ENCODE results near the gene IFI6.
"Not testable (repeated sequence)": the region's sequence is repeated elsewhere in the genome, so short reads cannot be mapped to it uniquely, and the experiment has no call there.

IFI6 gene

DNA sequence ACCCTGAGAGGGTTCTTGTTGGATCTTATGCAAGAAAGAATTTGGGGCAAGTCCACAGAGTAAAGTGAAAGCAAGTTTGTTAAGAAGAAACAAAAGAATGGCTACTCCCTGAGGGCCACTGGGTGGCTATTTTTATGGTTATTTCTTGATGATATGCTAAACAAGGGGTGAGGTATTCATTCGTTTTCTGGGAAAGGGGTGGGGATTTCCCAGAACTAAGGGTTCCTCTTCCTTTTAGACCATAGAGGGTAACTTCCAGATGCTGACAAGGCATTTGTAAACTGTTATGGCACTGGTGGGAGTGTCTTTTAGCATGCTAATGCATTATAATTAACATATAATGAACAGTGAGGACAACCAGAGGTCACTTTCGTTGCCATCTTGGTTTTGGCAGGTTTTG lies 18.2 kb upstream of the IFI6 start:
- WGBS, 2 experiments, result 62 to 73% methylated on average over 2 of the region's 2 CpGs
- no peaks in the 10 kb centered on the region for H3K27me3 ChIP-seq (ENCODE audit: control insufficient read depth, insufficient read depth, low read length, poor library complexity, severe bottlenecking)
- H3K36me3 ChIP-seq (ENCODE audit: control insufficient read depth, insufficient read depth, low read length), result no peaks in the 10 kb centered on the region
- H3K9me3 ChIP-seq (ENCODE audit: control insufficient read depth, low read length), result no peaks in the 10 kb centered on the region
- H3K4me3 ChIP-seq (ENCODE audit: insufficient read depth, low read depth, low read length), result no peak overlapping the region
- H3K4me1 ChIP-seq (ENCODE audit: control insufficient read depth, insufficient read depth, low read length), result no peaks in the 10 kb centered on the region
- H3K27ac ChIP-seq (ENCODE audit: insufficient read depth, low read depth, low read length, poor library complexity, severe bottlenecking), result no peak overlapping the region

DNA sequence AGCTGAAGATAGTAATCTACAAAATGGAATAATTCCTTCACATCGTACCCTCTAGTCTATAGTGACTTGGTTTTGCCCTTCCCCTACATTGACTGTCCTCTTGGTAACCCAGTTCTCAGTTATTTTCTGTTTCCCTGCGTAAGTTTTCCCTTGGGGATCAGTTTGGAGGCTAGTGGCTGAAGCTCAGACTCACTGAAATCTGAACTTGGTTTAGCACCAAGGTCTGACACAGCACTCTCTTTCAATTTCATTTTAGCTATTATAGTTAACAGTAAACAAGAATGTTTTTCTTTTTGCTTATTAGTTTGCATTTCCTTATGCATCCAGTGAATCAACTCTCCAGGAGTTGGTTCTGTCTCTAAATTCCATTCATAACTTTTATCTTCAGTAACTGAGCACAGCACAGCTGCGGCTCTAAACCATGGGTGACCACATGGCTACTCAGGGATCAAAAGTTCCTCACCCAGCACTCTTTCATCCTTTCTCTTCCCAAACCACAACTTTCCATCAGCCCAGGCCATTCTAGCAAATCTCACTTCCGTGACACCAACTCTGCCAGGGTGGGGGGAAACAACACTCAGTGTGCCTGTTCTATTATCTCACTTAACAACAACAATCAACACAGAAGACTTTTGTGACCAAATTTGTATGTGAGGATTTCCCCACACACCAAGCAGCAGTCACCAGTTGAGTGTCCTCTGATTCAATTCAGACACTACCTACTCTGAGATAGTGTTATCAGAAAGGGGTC lies 17.6 kb upstream of the IFI6 start:
- Histone ChIP-seq H3K9me3 (ENCODE audit: control insufficient read depth, low read length) (no peaks in the 10 kb centered on the region), H3K36me3 (ENCODE audit: control insufficient read depth, insufficient read depth, low read length) (no peaks in the 10 kb centered on the region), H3K4me1 (ENCODE audit: control insufficient read depth, insufficient read depth, low read length) (no peaks in the 10 kb centered on the region), H3K27ac (ENCODE audit: insufficient read depth, low read depth, low read length, poor library complexity, severe bottlenecking) (no peak overlapping the region), H3K27me3 (ENCODE audit: control insufficient read depth, insufficient read depth, low read length, poor library complexity, severe bottlenecking) (no peaks in the 10 kb centered on the region), H3K4me3 (ENCODE audit: insufficient read depth, low read depth, low read length) (no peak overlapping the region)
- WGBS, 2 experiments, result 91% methylated on average over 4 of the region's 4 CpGs

DNA sequence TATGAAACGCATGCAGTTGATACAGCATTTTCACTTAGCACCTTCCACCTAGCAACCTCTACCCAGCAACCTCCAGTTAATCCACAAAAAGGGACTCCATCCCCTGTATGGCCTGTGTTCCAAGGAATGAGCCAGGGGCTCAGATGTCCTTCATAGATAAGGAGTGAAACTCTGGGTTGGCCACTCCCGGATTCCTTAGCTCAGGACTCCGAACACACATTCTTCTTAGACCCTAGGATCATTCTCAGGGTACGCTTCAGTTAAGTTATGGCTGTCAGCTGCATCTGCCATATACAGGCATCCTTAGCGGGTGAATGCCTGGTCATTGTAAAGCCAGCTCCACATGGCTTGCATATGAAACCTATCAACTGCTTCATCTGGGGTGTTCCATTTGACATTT lies 15.9 kb upstream of the IFI6 start:
- no peaks in the 10 kb centered on the region for H3K9me3 ChIP-seq (ENCODE audit: control insufficient read depth, low read length)
- no peaks in the 10 kb centered on the region for H3K36me3 ChIP-seq (ENCODE audit: control insufficient read depth, insufficient read depth, low read length)
- H3K27ac ChIP-seq (ENCODE audit: insufficient read depth, low read depth, low read length, poor library complexity, severe bottlenecking), result no peak overlapping the region
- H3K4me3 ChIP-seq (ENCODE audit: insufficient read depth, low read depth, low read length), result no peak overlapping the region
- 93 to 96% methylated on average over 5 of the region's 5 CpGs for WGBS, 2 experiments
- no peaks in the 10 kb centered on the region for H3K27me3 ChIP-seq (ENCODE audit: control insufficient read depth, insufficient read depth, low read length, poor library complexity, severe bottlenecking)
- H3K4me1 ChIP-seq (ENCODE audit: control insufficient read depth, insufficient read depth, low read length), result no peaks in the 10 kb centered on the region

DNA sequence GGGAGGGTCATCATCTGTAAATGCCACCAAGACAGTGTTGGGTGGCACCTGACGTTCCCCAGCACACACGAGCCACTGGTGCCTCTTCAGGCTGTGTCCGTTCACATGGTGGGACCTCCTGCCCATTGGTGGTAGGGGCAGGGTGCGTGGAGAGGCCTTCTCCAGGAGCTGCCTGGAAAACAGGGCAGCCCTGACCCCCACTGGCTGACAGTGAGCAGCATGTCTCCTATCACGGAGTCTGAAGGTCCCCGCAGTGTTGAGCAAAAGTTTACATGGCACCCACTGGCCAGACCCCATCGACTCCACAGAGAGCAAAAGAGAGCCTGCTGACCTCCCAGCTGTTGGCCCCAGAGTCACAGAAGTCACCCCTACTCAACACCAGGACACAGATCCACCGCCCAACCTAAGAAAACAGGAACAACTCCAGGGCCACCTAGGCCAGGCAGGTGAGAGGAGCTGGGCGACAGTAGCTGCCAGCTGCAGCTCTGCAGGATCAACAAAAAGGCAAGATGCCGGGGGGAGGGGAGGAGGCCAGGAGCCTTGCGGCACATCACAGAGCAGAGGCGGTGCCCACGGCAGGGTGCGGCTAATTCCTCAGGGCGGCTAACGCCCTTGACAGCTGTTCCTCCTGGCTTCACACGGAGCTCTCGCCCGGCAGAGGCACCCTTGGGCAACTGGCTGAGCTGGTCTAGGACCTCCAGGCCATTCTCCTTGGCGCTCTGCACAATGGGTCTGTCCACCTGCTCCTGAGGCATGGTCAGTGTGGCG lies 14.4 kb upstream of the IFI6 start:
- no peak overlapping the region for H3K27ac ChIP-seq (ENCODE audit: insufficient read depth, low read depth, low read length, poor library complexity, severe bottlenecking)

DNA sequence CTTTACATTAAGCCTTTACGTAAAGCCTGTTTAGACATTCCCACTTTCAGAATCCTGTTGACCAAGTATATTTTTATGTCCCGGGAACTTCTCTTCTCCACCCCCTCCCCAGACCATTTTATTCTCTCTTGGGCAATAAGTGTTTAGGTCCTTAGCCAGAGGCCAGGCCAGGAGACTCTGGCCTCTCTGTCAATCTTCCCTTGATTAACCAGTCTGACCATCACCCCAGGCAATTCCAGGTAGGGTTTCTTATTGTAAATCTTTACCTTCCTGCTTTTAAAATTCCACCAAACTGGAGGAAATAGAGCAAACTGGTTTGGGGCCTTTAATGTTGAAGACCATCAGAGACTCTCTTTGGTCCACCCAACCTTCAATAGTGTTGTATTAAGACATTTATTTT lies 12.2 kb upstream of the IFI6 start:
- H3K27ac ChIP-seq (ENCODE audit: insufficient read depth, low read depth, low read length, poor library complexity, severe bottlenecking), result no peak overlapping the region
- H3K4me3 ChIP-seq (ENCODE audit: insufficient read depth, low read depth, low read length), result no peak overlapping the region
- WGBS, 2 experiments, result 87 to 97% methylated on average over 2 of the region's 2 CpGs
- peaks cover 2% of the 10 kb centered on the region for H3K9me3 ChIP-seq (ENCODE audit: control insufficient read depth, low read length)
- H3K36me3 ChIP-seq (ENCODE audit: control insufficient read depth, insufficient read depth, low read length), result no peaks in the 10 kb centered on the region
- no peaks in the 10 kb centered on the region for H3K27me3 ChIP-seq (ENCODE audit: control insufficient read depth, insufficient read depth, low read length, poor library complexity, severe bottlenecking)
- H3K4me1 ChIP-seq (ENCODE audit: control insufficient read depth, insufficient read depth, low read length), result no peaks in the 10 kb centered on the region

More for the DNA sequence above, 14.4 kb upstream of the IFI6 start:
- H3K9me3 ChIP-seq (ENCODE audit: control insufficient read depth, low read length), result no peaks in the 10 kb centered on the region
- H3K4me1 ChIP-seq (ENCODE audit: control insufficient read depth, insufficient read depth, low read length), result no peaks in the 10 kb centered on the region
- H3K4me3 ChIP-seq (ENCODE audit: insufficient read depth, low read depth, low read length), result no peak overlapping the region
- H3K27me3 ChIP-seq (ENCODE audit: control insufficient read depth, insufficient read depth, low read length, poor library complexity, severe bottlenecking), result no peaks in the 10 kb centered on the region
- no peaks in the 10 kb centered on the region for H3K36me3 ChIP-seq (ENCODE audit: control insufficient read depth, insufficient read depth, low read length)
- 68 to 69% methylated on average over 21 of the region's 21 CpGs for WGBS, 2 experiments

DNA sequence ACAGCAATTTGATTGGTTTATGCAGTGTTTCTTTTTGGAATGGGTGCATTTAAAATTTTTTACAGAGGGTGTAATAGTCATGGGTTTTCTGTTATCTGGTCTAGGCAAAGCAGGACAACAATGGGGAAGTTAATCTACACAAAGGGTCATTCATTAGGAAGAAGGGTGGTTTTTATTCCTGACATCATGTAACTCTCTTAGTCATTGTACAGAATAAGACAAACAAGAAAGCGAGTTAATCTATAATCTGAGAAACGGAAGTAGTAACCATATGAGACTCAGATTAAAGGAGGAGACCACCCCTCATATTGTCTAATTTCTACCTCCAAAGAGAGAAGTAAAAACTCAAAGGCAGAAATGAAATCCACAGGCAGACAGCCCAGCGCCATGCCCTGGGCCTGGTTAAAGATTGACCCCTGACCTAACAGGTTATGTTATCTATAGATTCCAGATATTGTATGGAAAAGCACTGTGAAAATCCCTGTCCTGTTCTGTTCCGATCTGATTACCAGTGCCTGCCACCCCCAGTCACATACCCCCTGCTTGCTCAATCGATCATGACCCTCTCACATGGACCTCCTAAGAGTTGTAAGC lies 10.5 kb upstream of the IFI6 start:
- Histone ChIP-seq H3K27ac (ENCODE audit: insufficient read depth, low read depth, low read length, poor library complexity, severe bottlenecking) (no peak overlapping the region), H3K4me1 (ENCODE audit: control insufficient read depth, insufficient read depth, low read length) (no peaks in the 10 kb centered on the region), H3K27me3 (ENCODE audit: control insufficient read depth, insufficient read depth, low read length, poor library complexity, severe bottlenecking) (no peaks in the 10 kb centered on the region), H3K9me3 (ENCODE audit: control insufficient read depth, low read length) (peaks cover 2% of the 10 kb centered on the region), H3K4me3 (ENCODE audit: insufficient read depth, low read depth, low read length) (no peak overlapping the region), H3K36me3 (ENCODE audit: control insufficient read depth, insufficient read depth, low read length) (no peaks in the 10 kb centered on the region)
- WGBS, 2 experiments, result 96 to 99% methylated on average over 5 of the region's 5 CpGs

DNA sequence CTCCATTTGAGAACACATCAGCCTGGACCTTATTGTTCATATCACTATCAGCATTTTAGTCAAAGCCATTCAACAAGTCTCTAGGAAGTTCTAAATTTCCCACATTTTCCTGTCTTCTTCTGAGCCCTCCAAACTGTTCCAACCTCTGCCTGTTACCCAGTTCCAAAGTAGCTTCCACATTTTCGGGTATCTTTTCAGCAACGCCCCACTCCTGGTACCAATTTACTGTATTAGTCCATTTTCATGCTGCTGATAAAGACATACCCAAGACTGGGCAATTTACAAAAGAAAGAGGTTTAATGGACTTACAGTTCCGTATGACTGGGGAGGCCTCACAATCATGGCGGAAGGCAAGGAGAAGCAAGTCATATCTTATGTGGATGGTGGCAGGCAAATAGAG lies 9.6 kb upstream of the IFI6 start:
- not testable (repeated sequence) for H3K27me3 ChIP-seq (ENCODE audit: control insufficient read depth, insufficient read depth, low read length, poor library complexity, severe bottlenecking); H3K9me3 ChIP-seq (ENCODE audit: control insufficient read depth, low read length); H3K27ac ChIP-seq (ENCODE audit: insufficient read depth, low read depth, low read length, poor library complexity, severe bottlenecking); H3K4me3 ChIP-seq (ENCODE audit: insufficient read depth, low read depth, low read length); H3K36me3 ChIP-seq (ENCODE audit: control insufficient read depth, insufficient read depth, low read length); H3K4me1 ChIP-seq (ENCODE audit: control insufficient read depth, insufficient read depth, low read length)
- WGBS, 2 experiments, result 87 to 89% methylated on average over 4 of the region's 4 CpGs

DNA sequence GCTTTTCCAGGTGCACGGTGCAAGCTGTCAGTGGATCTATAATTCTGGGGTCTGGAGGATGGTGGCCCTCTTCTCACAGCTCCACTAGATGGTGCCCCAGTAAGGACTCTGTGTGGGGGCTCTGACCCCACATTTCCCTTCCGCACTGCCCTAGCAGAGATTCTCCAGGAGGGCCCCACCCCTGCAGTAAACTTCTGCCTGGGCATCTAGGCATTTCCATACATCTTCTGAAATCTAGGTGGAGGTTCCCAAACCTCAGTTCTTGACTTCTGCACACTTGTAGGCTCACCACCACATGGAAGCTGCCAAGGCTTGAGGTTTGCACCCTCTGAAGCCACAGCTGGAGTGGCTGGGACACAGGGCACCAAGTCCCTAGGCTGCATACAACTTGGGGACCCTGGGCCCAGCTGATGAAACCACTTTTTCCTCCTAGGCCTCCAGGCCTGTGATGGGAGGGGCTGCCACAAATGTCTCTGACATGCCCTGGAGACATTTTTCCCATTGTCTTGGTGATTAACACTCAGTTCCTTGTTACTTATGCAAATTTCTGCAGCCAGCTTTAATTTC lies 8.3 kb upstream of the IFI6 start:
- not testable (repeated sequence) for H3K4me3 ChIP-seq (ENCODE audit: insufficient read depth, low read depth, low read length); H3K27ac ChIP-seq (ENCODE audit: insufficient read depth, low read depth, low read length, poor library complexity, severe bottlenecking); H3K27me3 ChIP-seq (ENCODE audit: control insufficient read depth, insufficient read depth, low read length, poor library complexity, severe bottlenecking); H3K9me3 ChIP-seq (ENCODE audit: control insufficient read depth, low read length); H3K36me3 ChIP-seq (ENCODE audit: control insufficient read depth, insufficient read depth, low read length); H3K4me1 ChIP-seq (ENCODE audit: control insufficient read depth, insufficient read depth, low read length)
- 90 to 98% methylated on average over 2 of the region's 2 CpGs for WGBS, 2 experiments

DNA sequence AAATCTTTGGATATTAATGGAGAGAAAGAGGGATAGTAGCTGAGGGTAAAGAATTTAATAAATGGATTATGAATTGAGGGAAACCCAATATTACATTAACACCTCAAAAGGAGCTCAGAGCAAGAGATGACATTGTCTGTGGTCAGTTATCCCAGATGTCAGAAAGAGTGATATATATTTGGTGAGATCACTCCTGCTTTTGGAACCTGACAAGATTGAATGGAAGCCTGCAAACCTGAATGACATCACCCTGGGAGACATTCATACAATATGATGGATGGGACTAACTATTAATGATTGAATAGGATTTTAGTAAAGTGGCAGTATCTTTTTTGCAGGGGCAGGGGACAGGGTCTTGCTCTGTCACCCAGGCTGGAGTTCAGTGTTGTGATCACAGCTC lies 6.8 kb upstream of the IFI6 start:
- Histone ChIP-seq H3K4me1 (ENCODE audit: control insufficient read depth, insufficient read depth, low read length) (no peaks in the 10 kb centered on the region), H3K36me3 (ENCODE audit: control insufficient read depth, insufficient read depth, low read length) (no peaks in the 10 kb centered on the region), H3K4me3 (ENCODE audit: insufficient read depth, low read depth, low read length) (no peak overlapping the region), H3K9me3 (ENCODE audit: control insufficient read depth, low read length) (peaks cover 2% of the 10 kb centered on the region), H3K27me3 (ENCODE audit: control insufficient read depth, insufficient read depth, low read length, poor library complexity, severe bottlenecking) (no peaks in the 10 kb centered on the region), H3K27ac (ENCODE audit: insufficient read depth, low read depth, low read length, poor library complexity, severe bottlenecking) (no peak overlapping the region)

DNA sequence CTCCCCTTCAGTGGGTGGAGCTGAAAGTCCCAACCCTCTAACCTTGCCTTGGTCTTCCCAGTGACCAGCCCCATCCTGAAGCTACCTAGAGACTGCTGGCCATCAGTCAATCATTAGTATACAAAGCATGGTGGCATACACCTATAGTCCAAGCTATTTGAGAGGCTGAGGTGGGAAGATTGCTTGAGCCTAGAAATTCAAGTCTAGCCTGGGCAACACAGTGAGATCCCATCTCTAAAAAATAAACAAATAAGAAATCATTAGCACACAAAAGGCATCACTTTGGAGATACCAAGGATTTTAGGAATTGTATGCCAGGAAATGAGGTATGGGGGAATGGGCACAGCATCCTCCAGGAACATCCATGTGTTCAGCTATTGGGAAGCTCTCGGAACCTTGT lies 4.4 kb upstream of the IFI6 start:
- Histone ChIP-seq H3K4me3 (ENCODE audit: insufficient read depth, low read depth, low read length) (no peak overlapping the region), H3K9me3 (ENCODE audit: control insufficient read depth, low read length) (peaks cover 2% of the 10 kb centered on the region), H3K27me3 (ENCODE audit: control insufficient read depth, insufficient read depth, low read length, poor library complexity, severe bottlenecking) (no peaks in the 10 kb centered on the region), H3K27ac (ENCODE audit: insufficient read depth, low read depth, low read length, poor library complexity, severe bottlenecking) (no peak overlapping the region), H3K36me3 (ENCODE audit: control insufficient read depth, insufficient read depth, low read length) (no peaks in the 10 kb centered on the region), H3K4me1 (ENCODE audit: control insufficient read depth, insufficient read depth, low read length) (peaks cover 6% of the 10 kb centered on the region)
- WGBS, 2 experiments, result 95 to 100% methylated on average over 1 of the region's 1 CpG
